Gastrocnemius medialis (tissue), 4 donors: ENCODE data around the gene IPO5.

Experiments
- POLR2A ChIP-seq, 2 donors: fragments of 450-650 bp; IDR thresholded peaks; one replicate each; pipeline ENCODE4 v1.6.1; 2017; ENCODE audit warnings: antibody characterized with exemption in 2 of 2, mild to moderate bottlenecking in 2 of 2, moderate library complexity in 2 of 2
- TF ChIP-seq, protein P1 (sequence below), 5 experiments: fragments of 450-650 bp in 3 of 5; fragments of 200-600 bp in 2 of 5; sonication (generic) in 2 of 5; IDR thresholded peaks in 4 of 5; conservative IDR thresholded peaks in 1 of 5; 1 replicate in 4 of 5; 2 replicates in 1 of 5; pipeline ENCODE4 v1.5.1; 2016 to 2019; ENCODE audit warnings: antibody characterized with exemption in 5 of 5, mild to moderate bottlenecking in 3 of 5, moderate library complexity in 3 of 5

GRCh38 chr13:97934590-97934989 is 18.9 kb upstream of the IPO5 start:
- TF ChIP-seq, protein P1, sequence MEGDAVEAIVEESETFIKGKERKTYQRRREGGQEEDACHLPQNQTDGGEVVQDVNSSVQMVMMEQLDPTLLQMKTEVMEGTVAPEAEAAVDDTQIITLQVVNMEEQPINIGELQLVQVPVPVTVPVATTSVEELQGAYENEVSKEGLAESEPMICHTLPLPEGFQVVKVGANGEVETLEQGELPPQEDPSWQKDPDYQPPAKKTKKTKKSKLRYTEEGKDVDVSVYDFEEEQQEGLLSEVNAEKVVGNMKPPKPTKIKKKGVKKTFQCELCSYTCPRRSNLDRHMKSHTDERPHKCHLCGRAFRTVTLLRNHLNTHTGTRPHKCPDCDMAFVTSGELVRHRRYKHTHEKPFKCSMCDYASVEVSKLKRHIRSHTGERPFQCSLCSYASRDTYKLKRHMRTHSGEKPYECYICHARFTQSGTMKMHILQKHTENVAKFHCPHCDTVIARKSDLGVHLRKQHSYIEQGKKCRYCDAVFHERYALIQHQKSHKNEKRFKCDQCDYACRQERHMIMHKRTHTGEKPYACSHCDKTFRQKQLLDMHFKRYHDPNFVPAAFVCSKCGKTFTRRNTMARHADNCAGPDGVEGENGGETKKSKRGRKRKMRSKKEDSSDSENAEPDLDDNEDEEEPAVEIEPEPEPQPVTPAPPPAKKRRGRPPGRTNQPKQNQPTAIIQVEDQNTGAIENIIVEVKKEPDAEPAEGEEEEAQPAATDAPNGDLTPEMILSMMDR (IDR thresholded peaks at IDR 0.05 in 4 of 5, conservative IDR thresholded peaks at IDR 0.05 in 1 of 5) = no peak
- TF ChIP-seq POLR2A (IDR thresholded peaks at IDR 0.05) = no peak
